ENCODE data around the gene RPAIN. TPM values are rescaled to one million over a fixed set of nuclear protein-coding genes. Genes with fewer than 3 reads are reported as not detected.

The RPAIN gene
- total RNA-seq (2022) (30.5 and 36.5 TPM in 2 replicates), Bru-seq, nascent RNA (percentile 82 among the genes with signal in this experiment), BruChase-seq, experiment 1, labeled RNA remaining after a 2-hour chase (percentile 90 among the genes with signal in this experiment), BruChase-seq, experiment 2, labeled RNA remaining after a 6-hour chase (percentile 82 among the genes with signal in this experiment)
- long read RNA-seq, transcript RPAIN-203 (7 exons, 1,535 nt), result major isoform, 18 of 56 reads
- long read RNA-seq, partial matches to known transcripts, result 0 of 56 reads
- long read RNA-seq, other reads (novel, unspliced or antisense), result 18 of 56 reads

GRCh38 chr17:5419959-5420653 lies at the start of gene RPAIN:
Gene RPAIN, plus strand, starts transcription at chr17:5420182. Its CDS starts 29 bp downstream, at chr17:5420211.
- H3K27me3 ChIP-seq (replicated peaks; ENCODE audit: control insufficient read depth, insufficient read depth, low read length), result no peaks in the 10 kb centered on the region
- Mint-ChIP-seq H3K9me3 (ENCODE audit: unreplicated experiment) (no peaks in the 10 kb centered on the region), H3K27ac (ENCODE audit: unreplicated experiment) (peak within 1 kb of the TSS; percentile 93), H3K4me1 (ENCODE audit: low read depth, unreplicated experiment) (no peaks in the 10 kb centered on the region), H3K4me3 (ENCODE audit: unreplicated experiment) (peak within 1 kb of the TSS; percentile 94), H3K36me3 (ENCODE audit: insufficient read depth, unreplicated experiment) (peaks cover 24% of the 10 kb centered on the region), H3K27me3 (ENCODE audit: insufficient read depth, unreplicated experiment) (no peaks in the 10 kb centered on the region)
- H3K4me3 ChIP-seq (ENCODE audit: low read depth, low read length), result peak within 1 kb of the TSS; percentile 77
- POLR2A ChIA-PET, result interaction anchor here (1.0 to 1.7 kb wide), 7 partner anchors 9 to 309 kb away, joined by 3 to 5 read pairs (median 4); partner anchors contain the start of genes C1QBP, DHX33 and MIS12
- H3K36me3 ChIP-seq (ENCODE audit: control insufficient read depth, insufficient read depth, low read length), result no peaks in the 10 kb centered on the region
- CTCF ChIA-PET, result interaction anchor here (1.2 kb wide), 1 partner anchor 19 kb away, joined by 10 read pairs; the partner anchor contains the start of gene C1QBP
- no peaks in the 10 kb centered on the region for H3K9me3 ChIP-seq
- no TSS peak for BruUV-seq (replicated peaks)
- peak; percentile 76 for DNase-seq
- H3K4me1 ChIP-seq, result no peaks in the 10 kb centered on the region
- intact Hi-C loops (cut with micrococcal nuclease; ENCODE audit: unreplicated experiment), result loop anchor here (1.0 kb wide), 1 partner anchor 19 kb away; the partner anchor contains the start of gene C1QBP
- no peak for TF ChIP-seq CTCF (IDR thresholded peaks at IDR 0.05; ENCODE audit: insufficient read depth in 1 of 2, low read depth in 1 of 2, low read length in 1 of 2, severe bottlenecking in 1 of 2, unreplicated experiment in 1 of 2)

GRCh38 chr17:5370411-5370810 lies 49.6 kb upstream of the RPAIN start:
- CTCF ChIA-PET, result no interaction called here
- H3K4me3 ChIP-seq (ENCODE audit: low read depth, low read length), result no peak overlapping the region
- peaks cover 24% of the 10 kb centered on the region for H3K36me3 Mint-ChIP-seq (ENCODE audit: insufficient read depth, unreplicated experiment)
- POLR2A ChIA-PET, result no interaction called here
- H3K9me3 Mint-ChIP-seq (ENCODE audit: unreplicated experiment), result no peaks in the 10 kb centered on the region
- no peaks in the 10 kb centered on the region for H3K4me1 ChIP-seq
- H3K27me3 ChIP-seq (replicated peaks; ENCODE audit: control insufficient read depth, insufficient read depth, low read length), result no peaks in the 10 kb centered on the region
- BruUV-seq (replicated peaks), result no TSS peak
- DNase-seq, result no peak
- no peaks in the 10 kb centered on the region for H3K4me1 Mint-ChIP-seq (ENCODE audit: low read depth, unreplicated experiment)
- no peak overlapping the region for H3K27ac Mint-ChIP-seq (ENCODE audit: unreplicated experiment)
- no peaks in the 10 kb centered on the region for H3K27me3 Mint-ChIP-seq (ENCODE audit: insufficient read depth, unreplicated experiment)
- no peak overlapping the region for H3K4me3 Mint-ChIP-seq (ENCODE audit: unreplicated experiment)
- TF ChIP-seq CTCF (IDR thresholded peaks at IDR 0.05; ENCODE audit: insufficient read depth in 1 of 2, low read depth in 1 of 2, low read length in 1 of 2, severe bottlenecking in 1 of 2, unreplicated experiment in 1 of 2), result no peak
- intact Hi-C loops (cut with micrococcal nuclease; ENCODE audit: unreplicated experiment), result no loop called here
- no peaks in the 10 kb centered on the region for H3K9me3 ChIP-seq
- no peaks in the 10 kb centered on the region for H3K36me3 ChIP-seq (ENCODE audit: control insufficient read depth, insufficient read depth, low read length)

- no peak for TF ChIP-seq CTCF (IDR thresholded peaks at IDR 0.05; ENCODE audit: insufficient read depth in 1 of 2, low read depth in 1 of 2, low read length in 1 of 2, severe bottlenecking in 1 of 2, unreplicated experiment in 1 of 2)
- H3K27me3 ChIP-seq (replicated peaks; ENCODE audit: control insufficient read depth, insufficient read depth, low read length), result no peaks in the 10 kb centered on the region
- H3K36me3 ChIP-seq (ENCODE audit: control insufficient read depth, insufficient read depth, low read length), result no peaks in the 10 kb centered on the region
- intact Hi-C loops (cut with micrococcal nuclease; ENCODE audit: unreplicated experiment), result no loop called here
- no peak for DNase-seq
- H3K27me3 Mint-ChIP-seq (ENCODE audit: insufficient read depth, unreplicated experiment), result no peaks in the 10 kb centered on the region
- ChIA-PET POLR2A (no interaction called here), CTCF (no interaction called here)
- H3K4me1 ChIP-seq, result no peaks in the 10 kb centered on the region
- H3K36me3 Mint-ChIP-seq (ENCODE audit: insufficient read depth, unreplicated experiment), result peaks cover 34% of the 10 kb centered on the region
- H3K4me1 Mint-ChIP-seq (ENCODE audit: low read depth, unreplicated experiment), result no peaks in the 10 kb centered on the region
- BruUV-seq (replicated peaks), result no TSS peak
- H3K9me3 Mint-ChIP-seq (ENCODE audit: unreplicated experiment), result no peaks in the 10 kb centered on the region
- H3K9me3 ChIP-seq, result no peaks in the 10 kb centered on the region
- no peak overlapping the region for H3K27ac Mint-ChIP-seq (ENCODE audit: unreplicated experiment)
- H3K4me3 ChIP-seq (ENCODE audit: low read depth, low read length), result no peak overlapping the region
- no peak overlapping the region for H3K4me3 Mint-ChIP-seq (ENCODE audit: unreplicated experiment)
Measured at GRCh38 chr17:5373112-5373511, 46.9 kb upstream of the RPAIN start.
